CD4-positive, alpha-beta memory T cell (primary cell): ENCODE data around the gene OR2F2. TPM values are rescaled to one million over a fixed set of nuclear protein-coding genes. Genes with fewer than 3 reads are reported as not detected.

Experiments used
- CTCF ChIA-PET: fragments of 350-600 bp; sonication (Branson Sonifier 250); formaldehyde crosslinking; loops from one replicate; lab custom pipeline; 2021; ENCODE audit warnings: inconsistent platforms; ENCODE audit not compliant: partially characterized antibody; lab: Charles Lee
- POLR2A ChIA-PET: fragments of 350-600 bp; sonication (Branson Sonifier 250); formaldehyde crosslinking; loops from one replicate; lab custom pipeline; 2021; ENCODE audit not compliant: partially characterized antibody; lab: Charles Lee
- DNase-seq, 5 donors: peaks; one replicate each; pipeline versions ENCODE4 v3.0.0 to v3.0.0-alpha.2; 2020 to 2022; ENCODE audit warnings: mixed read lengths in 1 of 5
- H3K27ac ChIP-seq: one replicate; pipeline ENCODE4 v1.7.0; 2013; ENCODE audit warnings: low read depth, low read length
- H3K27me3 ChIP-seq: 2 replicates; pipeline ENCODE4 v1.7.0; 2013; ENCODE audit warnings: mild to moderate bottlenecking, low read length, moderate library complexity; ENCODE audit not compliant: insufficient read depth
- H3K36me3 ChIP-seq: 2 replicates; pipeline ENCODE4 v1.7.0; 2013; ENCODE audit warnings: mild to moderate bottlenecking, low read length, moderate library complexity; ENCODE audit not compliant: insufficient read depth
- H3K4me1 ChIP-seq: 2 replicates; pipeline ENCODE4 v1.7.0; 2013; ENCODE audit warnings: mild to moderate bottlenecking, low read length, moderate library complexity; ENCODE audit not compliant: insufficient read depth
- H3K4me3 ChIP-seq, 2 donors: one replicate each; pipeline ENCODE4 v1.7.0; 2013; ENCODE audit warnings: low read length in 2 of 2, mild to moderate bottlenecking in 1 of 2
- H3K9me3 ChIP-seq, 2 donors: one replicate each; pipeline ENCODE4 v1.7.0; 2013; ENCODE audit warnings: low read length in 2 of 2, control low read depth in 1 of 2; ENCODE audit not compliant: control insufficient read depth in 1 of 2
- H3K27ac Mint-ChIP-seq, 7 donors: one replicate each; pipeline ENCODE4 v1.8.0; 2020 to 2021; ENCODE audit warnings: mixed read lengths in 7 of 7, mild to moderate bottlenecking in 6 of 7, inconsistent platforms in 3 of 7, moderate library complexity in 3 of 7
- H3K27me3 Mint-ChIP-seq, 2 donors: one replicate each; pipeline ENCODE4 v1.8.0; 2020 to 2021; ENCODE audit warnings: mixed read lengths in 2 of 2
- H3K36me3 Mint-ChIP-seq, 2 donors: one replicate each; pipeline ENCODE4 v1.8.0; 2020 to 2021; ENCODE audit warnings: mixed read lengths in 2 of 2, inconsistent platforms in 1 of 2, mild to moderate bottlenecking in 1 of 2
- H3K4me1 Mint-ChIP-seq, 4 donors: one replicate each; pipeline ENCODE4 v1.8.0; 2020 to 2021; ENCODE audit warnings: mixed read lengths in 4 of 4, mild to moderate bottlenecking in 1 of 4
- H3K4me3 Mint-ChIP-seq, 8 donors: one replicate each; pipeline ENCODE4 v1.8.0; 2020 to 2021; ENCODE audit warnings: mixed read lengths in 8 of 8, mild to moderate bottlenecking in 7 of 8, moderate library complexity in 6 of 8, inconsistent platforms in 3 of 8
- H3K9me3 Mint-ChIP-seq, 8 donors: one replicate each; pipeline ENCODE4 v1.8.0; 2020 to 2021; ENCODE audit warnings: mixed read lengths in 8 of 8, mild to moderate bottlenecking in 5 of 8, inconsistent platforms in 3 of 8, moderate library complexity in 1 of 8
- intact Hi-C: fragments of 100-400 bp; cut with micrococcal nuclease; formaldehyde crosslinking; loops from one replicate; pipeline ENCODE4 v1.15.1; 2023
- polyA plus RNA-seq, 2 donors: library from polyadenylated mRNA; unstranded; fragments of 300-500 nt; fragmentation: Illumina TruSeq; gene quantifications; one replicate each; pipeline ENCODE4 v1.2.3, GENCODE V29; 2021
- total RNA-seq, 2 experiments: library from RNA; stranded (reverse); gene quantifications; one replicate each; pipeline ENCODE4 v1.2.3, GENCODE V29; 2021

The OR2F2 gene
- total and polyA plus RNA-seq, 4 experiments from 2014 or later = not detected

DNA sequence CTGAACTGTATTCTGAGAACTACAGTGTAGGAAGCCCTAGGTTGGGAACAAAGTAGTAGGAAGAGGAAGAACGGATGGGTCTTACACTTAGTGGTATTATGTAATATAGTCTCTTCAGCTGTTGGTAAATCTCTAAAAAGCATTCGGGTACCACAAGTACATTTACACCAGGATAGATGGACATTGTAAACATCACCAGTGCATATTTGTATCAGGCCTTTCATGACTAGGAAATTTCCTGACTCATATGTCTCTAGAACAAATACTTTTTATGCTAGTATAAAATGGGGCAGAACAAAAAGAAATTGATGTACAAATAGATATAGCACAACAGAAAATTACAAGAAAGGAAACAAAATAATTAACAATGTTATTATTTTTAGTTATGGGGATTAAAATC, 43.6 kb downstream of the OR2F2 start:
- Mint-ChIP-seq H3K9me3 (no peaks in the 10 kb centered on the region), H3K36me3 (no peaks in the 10 kb centered on the region), H3K27me3 (peaks cover 7 to 8% of the 10 kb centered on the region in 2 donors), H3K4me3 (no peak overlapping the region), H3K4me1 (no peaks in the 10 kb centered on the region), H3K27ac (no peak overlapping the region)
- ChIA-PET POLR2A (no interaction called here), CTCF (no interaction called here)
- intact Hi-C loops = no loop called here
- H3K27ac ChIP-seq = no peak overlapping the region
- no peaks in the 10 kb centered on the region for H3K4me1 ChIP-seq
- H3K36me3 ChIP-seq = no peaks in the 10 kb centered on the region
- no peaks in the 10 kb centered on the region for H3K9me3 ChIP-seq
- no peak overlapping the region for H3K4me3 ChIP-seq
- DNase-seq = no peak
- H3K27me3 ChIP-seq = no peaks in the 10 kb centered on the region

DNA sequence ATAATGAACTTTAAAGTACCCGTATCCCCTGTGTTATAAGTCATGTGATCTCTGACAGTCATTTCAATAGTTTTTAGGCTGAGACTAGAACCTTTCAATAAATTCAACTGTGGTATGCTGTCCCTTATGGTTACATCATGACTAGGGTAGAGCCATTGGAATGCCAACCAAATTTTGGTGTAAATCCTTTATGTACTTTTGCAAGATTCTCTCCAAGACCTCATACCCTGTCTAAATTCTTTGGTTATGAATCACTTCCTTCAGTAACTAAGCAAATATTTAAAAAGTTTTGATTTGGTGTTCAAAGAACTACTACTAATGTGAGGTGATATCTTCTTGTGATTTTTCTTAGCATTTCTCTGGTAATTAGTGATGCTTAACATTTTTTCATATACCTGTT, 44.3 kb downstream of the OR2F2 start:
- H3K27me3 Mint-ChIP-seq = peaks cover 7 to 8% of the 10 kb centered on the region in 2 donors
- Histone ChIP-seq H3K4me3 (no peak overlapping the region), H3K9me3 (no peaks in the 10 kb centered on the region), H3K27me3 (no peaks in the 10 kb centered on the region), H3K27ac (no peak overlapping the region), H3K36me3 (no peaks in the 10 kb centered on the region), H3K4me1 (no peaks in the 10 kb centered on the region)
- H3K4me3 Mint-ChIP-seq = no peak overlapping the region
- intact Hi-C loops = no loop called here
- no peaks in the 10 kb centered on the region for H3K4me1 Mint-ChIP-seq
- ChIA-PET CTCF (no interaction called here), POLR2A (no interaction called here)
- H3K36me3 Mint-ChIP-seq = no peaks in the 10 kb centered on the region
- no peak for DNase-seq
- H3K27ac Mint-ChIP-seq = no peak overlapping the region
- H3K9me3 Mint-ChIP-seq = no peaks in the 10 kb centered on the region

DNA sequence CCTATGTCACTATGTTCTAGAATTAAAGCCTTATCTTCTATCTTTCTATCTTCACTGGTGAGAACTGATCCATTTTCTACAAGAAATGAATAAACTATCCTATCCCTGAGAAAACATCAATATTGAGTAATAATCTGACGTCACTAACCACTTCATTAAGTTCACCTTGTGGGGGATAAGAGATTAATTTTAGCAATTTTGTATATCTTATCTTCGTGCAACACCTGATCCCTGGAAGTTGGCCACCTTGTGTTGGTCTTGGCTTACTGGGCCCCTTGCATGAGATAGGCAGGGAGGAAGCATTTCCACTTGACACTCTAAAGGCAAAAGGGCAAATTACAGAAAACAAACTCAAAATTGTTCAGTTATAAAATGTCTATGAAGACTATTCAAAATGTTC, 45.0 kb downstream of the OR2F2 start:
- no peak for DNase-seq
- intact Hi-C loops = no loop called here
- ChIA-PET POLR2A (no interaction called here), CTCF (no interaction called here)
- no peaks in the 10 kb centered on the region for H3K9me3 ChIP-seq
- H3K4me3 ChIP-seq = no peak overlapping the region
- no peaks in the 10 kb centered on the region for H3K27me3 ChIP-seq
- Mint-ChIP-seq H3K4me3 (no peak overlapping the region), H3K27me3 (peaks cover 7 to 8% of the 10 kb centered on the region in 2 donors), H3K27ac (no peak overlapping the region), H3K4me1 (no peaks in the 10 kb centered on the region), H3K9me3 (no peaks in the 10 kb centered on the region), H3K36me3 (no peaks in the 10 kb centered on the region)
- no peaks in the 10 kb centered on the region for H3K4me1 ChIP-seq
- H3K27ac ChIP-seq = no peak overlapping the region
- H3K36me3 ChIP-seq = no peaks in the 10 kb centered on the region

DNA sequence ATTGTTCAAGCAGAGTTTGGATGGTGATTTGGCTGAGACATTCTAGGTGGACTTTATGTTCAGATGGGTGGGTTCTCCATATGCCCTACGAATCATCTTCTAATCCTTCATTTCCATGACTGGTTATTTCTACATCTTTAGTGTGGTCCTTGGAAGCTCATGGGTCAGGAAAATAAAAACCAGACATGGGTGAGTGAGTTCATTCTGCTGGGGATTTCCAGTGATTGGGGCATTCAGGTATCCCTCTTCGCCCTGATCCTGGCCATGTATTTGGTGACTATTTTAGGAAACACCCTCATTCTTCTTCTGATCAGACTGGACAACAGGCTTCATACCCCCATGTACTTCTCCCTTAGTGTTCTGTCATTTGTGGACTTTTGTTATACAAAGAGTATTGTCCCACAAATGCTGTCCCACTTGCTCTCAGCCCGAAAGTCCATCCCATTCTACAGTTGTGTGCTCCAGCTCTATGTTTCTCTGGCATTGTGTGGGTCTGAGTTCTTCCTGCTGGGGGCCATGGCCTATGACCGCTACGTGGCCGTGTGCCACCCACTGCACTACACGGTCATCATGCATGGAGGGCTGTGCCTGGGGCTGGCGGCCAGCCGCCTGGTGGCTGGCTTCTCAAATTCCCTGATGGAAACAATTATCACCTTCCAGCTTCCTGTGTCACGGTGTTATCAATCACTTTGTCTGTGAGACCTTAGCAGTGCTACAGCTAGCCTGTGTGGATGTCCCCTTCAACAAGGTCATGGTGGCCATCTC, 45.9 kb downstream of the OR2F2 start:
- H3K4me1 Mint-ChIP-seq = no peaks in the 10 kb centered on the region
- Histone ChIP-seq H3K27ac (no peak overlapping the region), H3K4me1 (no peaks in the 10 kb centered on the region), H3K36me3 (no peaks in the 10 kb centered on the region), H3K27me3 (no peaks in the 10 kb centered on the region), H3K4me3 (no peak overlapping the region), H3K9me3 (no peaks in the 10 kb centered on the region)
- CTCF ChIA-PET = no interaction called here
- H3K4me3 Mint-ChIP-seq = no peak overlapping the region
- H3K27me3 Mint-ChIP-seq = peaks cover 7 to 8% of the 10 kb centered on the region in 2 donors
- POLR2A ChIA-PET = no interaction called here
- no peaks in the 10 kb centered on the region for H3K36me3 Mint-ChIP-seq
- intact Hi-C loops = no loop called here
- no peak for DNase-seq
- H3K9me3 Mint-ChIP-seq = no peaks in the 10 kb centered on the region
- no peak overlapping the region for H3K27ac Mint-ChIP-seq

DNA sequence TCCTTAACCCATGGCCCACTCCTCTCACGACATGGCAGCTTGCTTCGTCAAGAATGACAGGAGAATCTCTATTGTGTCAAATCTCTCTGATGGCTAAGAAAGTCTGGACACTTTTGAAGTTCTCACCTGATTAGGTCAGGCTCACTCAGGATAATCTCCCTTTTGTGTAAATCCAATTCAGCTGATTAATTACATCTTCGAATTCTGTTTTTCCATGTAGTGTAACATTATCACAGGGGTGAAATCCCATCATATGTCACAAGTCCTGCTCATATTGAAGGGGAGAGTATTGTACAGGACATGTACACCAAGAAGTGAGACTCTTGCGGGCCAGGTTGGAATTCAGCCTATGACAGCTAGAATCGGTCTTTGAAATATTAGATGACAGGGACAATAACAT, 48.9 kb downstream of the OR2F2 start:
- Mint-ChIP-seq H3K9me3 (peaks cover 0 to 7% (median 0%) of the 10 kb centered on the region in 8 donors), H3K4me1 (peaks cover 0 to 12% (median 3%) of the 10 kb centered on the region in 4 donors), H3K36me3 (no peaks in the 10 kb centered on the region), H3K27ac (no peak overlapping the region), H3K27me3 (peaks cover 6 to 7% of the 10 kb centered on the region in 2 donors), H3K4me3 (no peak overlapping the region)
- intact Hi-C loops = no loop called here
- Histone ChIP-seq H3K27ac (no peak overlapping the region), H3K27me3 (no peaks in the 10 kb centered on the region), H3K9me3 (no peaks in the 10 kb centered on the region), H3K4me1 (no peaks in the 10 kb centered on the region), H3K4me3 (no peak overlapping the region), H3K36me3 (no peaks in the 10 kb centered on the region)
- ChIA-PET CTCF (no interaction called here), POLR2A (no interaction called here)
- no peak for DNase-seq

Other genes starting within 250 kb of the OR2F2 start
- 1 to 10 TPM; 2.5 to 3.8 TPM for gene CTAGE6, start 177.5 kb upstream of the OR2F2 start, total RNA-seq
- gene CTAGE6, start 177.5 kb upstream of the OR2F2 start, polyA plus RNA-seq = under 1 TPM in 1 of 2 donors, not detected in 1; 0.40 TPM
- 10 to 100 TPM; 20.9 to 23.1 TPM for gene TCAF1, start 33.1 kb upstream of the OR2F2 start, total RNA-seq
- 10 to 100 TPM; 10.2 to 11.5 TPM for gene TCAF1, start 33.1 kb upstream of the OR2F2 start, polyA plus RNA-seq
- gene OR2F1, start 19.6 kb downstream of the OR2F2 start, total RNA-seq = not detected
- gene OR2F1, start 19.6 kb downstream of the OR2F2 start, polyA plus RNA-seq = not detected
- gene OR6B1, start 65.1 kb downstream of the OR2F2 start, total RNA-seq = not detected
- not detected for gene OR6B1, start 65.1 kb downstream of the OR2F2 start, polyA plus RNA-seq
- not detected for gene OR2A5, start 113.7 kb downstream of the OR2F2 start, total RNA-seq
- not detected for gene OR2A5, start 113.7 kb downstream of the OR2F2 start, polyA plus RNA-seq
- gene OR2A25, start 134.6 kb downstream of the OR2F2 start, total RNA-seq = not detected
- gene OR2A25, start 134.6 kb downstream of the OR2F2 start, polyA plus RNA-seq = not detected
- not detected for gene OR2A12, start 151.0 kb downstream of the OR2F2 start, total RNA-seq
- not detected for gene OR2A12, start 151.0 kb downstream of the OR2F2 start, polyA plus RNA-seq
- gene OR2A2, start 174.3 kb downstream of the OR2F2 start, total RNA-seq = not detected
- gene OR2A2, start 174.3 kb downstream of the OR2F2 start, polyA plus RNA-seq = not detected
- not detected for gene OR2A14, start 187.9 kb downstream of the OR2F2 start, total RNA-seq
- not detected for gene OR2A14, start 187.9 kb downstream of the OR2F2 start, polyA plus RNA-seq
- 1 to 10 TPM; 5.0 to 5.4 TPM for gene CTAGE4, start 248.2 kb downstream of the OR2F2 start, total RNA-seq
- gene CTAGE4, start 248.2 kb downstream of the OR2F2 start, polyA plus RNA-seq = under 1 TPM in 1 of 2 donors, not detected in 1; 0.08 TPM